ENCODE measurements around the gene CCDC134. TPM values are rescaled to one million over a fixed set of nuclear protein-coding genes. Genes with fewer than 3 reads are reported as not detected.

Gene CCDC134
- total and polyA plus RNA-seq, 9 donors: 1.3 to 13.3 (median 8.7) TPM

DNA sequence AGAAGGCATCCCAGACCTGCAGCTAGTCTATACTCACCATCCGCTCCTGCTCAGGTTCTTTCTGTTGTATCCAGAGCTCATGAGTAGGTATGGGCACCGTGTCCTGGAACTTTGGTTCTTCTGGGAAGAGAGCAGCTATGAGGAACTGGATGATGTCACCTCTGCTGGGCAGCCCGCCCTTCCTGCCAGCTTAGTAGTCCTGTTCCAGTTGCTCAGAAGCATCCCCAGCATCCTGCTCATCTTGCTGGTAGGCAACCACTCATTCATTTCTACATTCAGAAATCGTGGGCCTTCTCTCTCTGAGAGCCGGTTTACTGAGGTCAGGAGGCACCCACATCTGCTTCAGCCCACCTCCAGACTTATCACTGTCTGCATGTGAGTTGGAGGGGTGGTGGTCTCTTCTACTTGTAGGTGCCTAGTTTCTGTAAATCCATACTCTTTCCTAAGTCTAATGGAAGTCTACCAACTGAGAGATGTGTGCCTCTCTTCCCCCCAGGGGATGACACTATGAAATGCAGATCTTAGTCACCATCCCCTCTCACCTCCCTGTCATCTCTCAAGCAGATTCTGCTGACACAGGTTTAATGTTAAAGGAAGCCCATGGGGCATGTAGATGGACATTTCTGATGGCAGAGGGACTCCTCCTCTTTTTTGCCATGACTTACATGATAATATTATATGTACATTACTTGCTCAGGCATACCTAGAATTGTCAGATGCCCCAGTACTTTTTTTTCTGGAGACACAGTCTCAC, 29.6 kb upstream of the CCDC134 start:
- 84 to 92% (median 86%) methylated on average over 5 of the region's 5 CpGs for WGBS, 3 donors
- DNase-seq: no peak
- intact Hi-C loops (cut with DNase I): no loop called here
- TF ChIP-seq EP300 (IDR thresholded peaks at IDR 0.05) (no peak), POLR2A (IDR thresholded peaks at IDR 0.05) (no peak)
- TF ChIP-seq, protein P1, sequence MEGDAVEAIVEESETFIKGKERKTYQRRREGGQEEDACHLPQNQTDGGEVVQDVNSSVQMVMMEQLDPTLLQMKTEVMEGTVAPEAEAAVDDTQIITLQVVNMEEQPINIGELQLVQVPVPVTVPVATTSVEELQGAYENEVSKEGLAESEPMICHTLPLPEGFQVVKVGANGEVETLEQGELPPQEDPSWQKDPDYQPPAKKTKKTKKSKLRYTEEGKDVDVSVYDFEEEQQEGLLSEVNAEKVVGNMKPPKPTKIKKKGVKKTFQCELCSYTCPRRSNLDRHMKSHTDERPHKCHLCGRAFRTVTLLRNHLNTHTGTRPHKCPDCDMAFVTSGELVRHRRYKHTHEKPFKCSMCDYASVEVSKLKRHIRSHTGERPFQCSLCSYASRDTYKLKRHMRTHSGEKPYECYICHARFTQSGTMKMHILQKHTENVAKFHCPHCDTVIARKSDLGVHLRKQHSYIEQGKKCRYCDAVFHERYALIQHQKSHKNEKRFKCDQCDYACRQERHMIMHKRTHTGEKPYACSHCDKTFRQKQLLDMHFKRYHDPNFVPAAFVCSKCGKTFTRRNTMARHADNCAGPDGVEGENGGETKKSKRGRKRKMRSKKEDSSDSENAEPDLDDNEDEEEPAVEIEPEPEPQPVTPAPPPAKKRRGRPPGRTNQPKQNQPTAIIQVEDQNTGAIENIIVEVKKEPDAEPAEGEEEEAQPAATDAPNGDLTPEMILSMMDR (IDR thresholded peaks at IDR 0.05): no peak
- no peaks in the 10 kb centered on the region for H3K36me3 ChIP-seq
- no peak overlapping the region for H3K27ac ChIP-seq
- no peaks in the 10 kb centered on the region for H3K9me3 ChIP-seq
- no peak overlapping the region for H3K4me3 ChIP-seq
- no peaks in the 10 kb centered on the region for H3K27me3 ChIP-seq
- no peaks in the 10 kb centered on the region for H3K4me1 ChIP-seq (ENCODE audit: insufficient read depth)

DNA sequence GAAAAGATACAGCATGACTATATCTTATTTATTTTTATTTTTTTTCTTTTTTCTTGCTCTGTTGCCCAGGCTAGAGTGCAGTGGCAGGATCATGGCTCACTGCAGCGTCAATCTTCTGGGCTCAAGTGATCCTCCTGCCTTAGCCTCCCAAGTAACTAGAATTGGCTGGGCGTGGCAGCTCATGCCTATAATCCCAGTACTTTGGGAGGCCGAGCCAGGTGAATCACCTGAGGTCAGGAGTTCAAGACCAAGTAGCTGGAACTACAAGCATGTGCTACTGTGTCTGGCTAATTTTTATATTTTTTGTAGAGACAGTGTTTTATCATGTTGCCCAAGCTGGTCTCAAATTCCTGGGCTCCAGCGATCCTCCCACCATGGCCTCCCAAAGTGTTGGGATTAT, 28.3 kb upstream of the CCDC134 start:
- H3K27me3 ChIP-seq: no peaks in the 10 kb centered on the region
- no peaks in the 10 kb centered on the region for H3K4me1 ChIP-seq (ENCODE audit: insufficient read depth)
- no peaks in the 10 kb centered on the region for H3K9me3 ChIP-seq
- intact Hi-C loops (cut with DNase I): no loop called here
- TF ChIP-seq, protein P1 (IDR thresholded peaks at IDR 0.05): no peak
- TF ChIP-seq POLR2A (IDR thresholded peaks at IDR 0.05) (no peak), EP300 (IDR thresholded peaks at IDR 0.05) (no peak)
- WGBS, 3 donors: 95 to 99% (median 96%) methylated on average over 4 of the region's 4 CpGs
- DNase-seq: no peak
- no peak overlapping the region for H3K4me3 ChIP-seq
- no peak overlapping the region for H3K27ac ChIP-seq
- H3K36me3 ChIP-seq: no peaks in the 10 kb centered on the region

- DNase-seq: no peak
- intact Hi-C loops (cut with DNase I): no loop called here
- Histone ChIP-seq H3K9me3 (no peaks in the 10 kb centered on the region), H3K27me3 (no peaks in the 10 kb centered on the region), H3K4me3 (no peak overlapping the region), H3K4me1 (ENCODE audit: insufficient read depth) (no peaks in the 10 kb centered on the region), H3K27ac (no peak overlapping the region), H3K36me3 (no peaks in the 10 kb centered on the region)
- TF ChIP-seq, protein P1 (IDR thresholded peaks at IDR 0.05): no peak
- TF ChIP-seq EP300 (IDR thresholded peaks at IDR 0.05): no peak
- no peak for TF ChIP-seq POLR2A (IDR thresholded peaks at IDR 0.05)
Measured at GRCh38 chr22:41772645-41773044, 27.8 kb upstream of the CCDC134 start.

DNA sequence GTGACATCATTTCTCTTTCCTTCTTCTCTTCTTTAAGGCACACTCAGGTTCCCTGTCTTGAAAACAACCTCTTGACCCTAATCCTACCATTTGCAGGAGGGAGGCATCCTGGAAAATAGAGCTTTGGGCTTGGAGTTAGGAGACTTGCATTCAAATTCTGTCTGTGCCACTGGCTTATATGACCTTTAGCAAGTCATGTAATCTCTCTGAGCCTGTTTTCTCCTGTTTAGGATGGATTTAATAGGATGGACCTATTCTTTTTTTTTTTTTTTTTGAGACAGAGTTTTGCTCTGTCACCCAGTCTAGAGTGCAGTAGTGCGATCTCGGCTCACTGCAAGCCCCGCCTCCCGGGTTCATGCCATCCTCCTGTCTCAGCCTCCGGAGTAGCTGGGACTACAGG, 25.1 kb upstream of the CCDC134 start:
- Histone ChIP-seq H3K27me3 (no peaks in the 10 kb centered on the region), H3K4me1 (ENCODE audit: insufficient read depth) (no peaks in the 10 kb centered on the region), H3K27ac (no peak overlapping the region), H3K36me3 (no peaks in the 10 kb centered on the region), H3K4me3 (no peak overlapping the region), H3K9me3 (no peaks in the 10 kb centered on the region)
- 87 to 94% (median 93%) methylated on average over 5 of the region's 5 CpGs for WGBS, 3 donors
- TF ChIP-seq POLR2A (IDR thresholded peaks at IDR 0.05): no peak
- TF ChIP-seq, protein P1 (IDR thresholded peaks at IDR 0.05): no peak
- TF ChIP-seq EP300 (IDR thresholded peaks at IDR 0.05): no peak
- intact Hi-C loops (cut with DNase I): no loop called here
- no peak for DNase-seq

All from ovary (tissue), 9 donors.